Colonic mucosa (tissue), 4 donors: ENCODE data around the gene ZNF592. TPM values are rescaled to one million over a fixed set of nuclear protein-coding genes. Genes with fewer than 3 reads are reported as not detected.

Source experiments
- DNase-seq: peaks from one replicate; pipeline ENCODE4 v3.0.0-alpha.2; 2020
- H3K27ac ChIP-seq: fragments of 200-600 bp; one replicate; pipeline ENCODE4 v1.8.0; 2021
- H3K27me3 ChIP-seq: fragments of 200-600 bp; one replicate; pipeline ENCODE4 v1.8.0; 2021
- H3K36me3 ChIP-seq: fragments of 200-600 bp; one replicate; pipeline ENCODE4 v1.8.0; 2021
- H3K4me1 ChIP-seq: fragments of 200-600 bp; one replicate; pipeline ENCODE4 v1.8.0; 2021; ENCODE audit warnings: mild to moderate bottlenecking
- H3K4me3 ChIP-seq: fragments of 200-600 bp; one replicate; pipeline ENCODE4 v1.8.0; 2021
- H3K9ac ChIP-seq, 2 donors: one replicate each; pipeline ENCODE4 v1.7.0; 2013; ENCODE audit warnings: control low read depth in 2 of 2, low read depth in 2 of 2, low read length in 2 of 2
- H3K9me3 ChIP-seq: fragments of 200-600 bp; one replicate; pipeline ENCODE4 v1.8.0; 2021
- CTCF ChIP-seq: fragments of 200-600 bp; IDR thresholded peaks from one replicate; pipeline ENCODE4 v1.8.0; 2022; ENCODE audit warnings: antibody characterized with exemption, mild to moderate bottlenecking
- intact Hi-C: fragments of 100-400 bp; cut with DNase I; formaldehyde crosslinking; loops from one replicate; pipeline ENCODE4 v1.14.1; 2022
- total RNA-seq, 2 donors: library from RNA; stranded (reverse); fragmentation: NEBNext Ultra II Directional in 1 of 2; extraction: Animal tissue kit (Norgen Biotek cat#: 25700) in 1 of 2; gene quantifications; one replicate each; pipeline ENCODE4 v1.2.1, GENCODE V29; 2021
- donor health status: healthy.
- donor health status: DM: no; HTN: no; CAD: no.
- donor health status: DM: no; HTN: no; CAD: no.

ZNF592 gene, protein sequence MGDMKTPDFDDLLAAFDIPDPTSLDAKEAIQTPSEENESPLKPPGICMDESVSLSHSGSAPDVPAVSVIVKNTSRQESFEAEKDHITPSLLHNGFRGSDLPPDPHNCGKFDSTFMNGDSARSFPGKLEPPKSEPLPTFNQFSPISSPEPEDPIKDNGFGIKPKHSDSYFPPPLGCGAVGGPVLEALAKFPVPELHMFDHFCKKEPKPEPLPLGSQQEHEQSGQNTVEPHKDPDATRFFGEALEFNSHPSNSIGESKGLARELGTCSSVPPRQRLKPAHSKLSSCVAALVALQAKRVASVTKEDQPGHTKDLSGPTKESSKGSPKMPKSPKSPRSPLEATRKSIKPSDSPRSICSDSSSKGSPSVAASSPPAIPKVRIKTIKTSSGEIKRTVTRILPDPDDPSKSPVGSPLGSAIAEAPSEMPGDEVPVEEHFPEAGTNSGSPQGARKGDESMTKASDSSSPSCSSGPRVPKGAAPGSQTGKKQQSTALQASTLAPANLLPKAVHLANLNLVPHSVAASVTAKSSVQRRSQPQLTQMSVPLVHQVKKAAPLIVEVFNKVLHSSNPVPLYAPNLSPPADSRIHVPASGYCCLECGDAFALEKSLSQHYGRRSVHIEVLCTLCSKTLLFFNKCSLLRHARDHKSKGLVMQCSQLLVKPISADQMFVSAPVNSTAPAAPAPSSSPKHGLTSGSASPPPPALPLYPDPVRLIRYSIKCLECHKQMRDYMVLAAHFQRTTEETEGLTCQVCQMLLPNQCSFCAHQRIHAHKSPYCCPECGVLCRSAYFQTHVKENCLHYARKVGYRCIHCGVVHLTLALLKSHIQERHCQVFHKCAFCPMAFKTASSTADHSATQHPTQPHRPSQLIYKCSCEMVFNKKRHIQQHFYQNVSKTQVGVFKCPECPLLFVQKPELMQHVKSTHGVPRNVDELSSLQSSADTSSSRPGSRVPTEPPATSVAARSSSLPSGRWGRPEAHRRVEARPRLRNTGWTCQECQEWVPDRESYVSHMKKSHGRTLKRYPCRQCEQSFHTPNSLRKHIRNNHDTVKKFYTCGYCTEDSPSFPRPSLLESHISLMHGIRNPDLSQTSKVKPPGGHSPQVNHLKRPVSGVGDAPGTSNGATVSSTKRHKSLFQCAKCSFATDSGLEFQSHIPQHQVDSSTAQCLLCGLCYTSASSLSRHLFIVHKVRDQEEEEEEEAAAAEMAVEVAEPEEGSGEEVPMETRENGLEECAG (N-terminal part only)
- total RNA-seq: 10 to 100 TPM; 25.9 to 27.0 TPM

DNA sequence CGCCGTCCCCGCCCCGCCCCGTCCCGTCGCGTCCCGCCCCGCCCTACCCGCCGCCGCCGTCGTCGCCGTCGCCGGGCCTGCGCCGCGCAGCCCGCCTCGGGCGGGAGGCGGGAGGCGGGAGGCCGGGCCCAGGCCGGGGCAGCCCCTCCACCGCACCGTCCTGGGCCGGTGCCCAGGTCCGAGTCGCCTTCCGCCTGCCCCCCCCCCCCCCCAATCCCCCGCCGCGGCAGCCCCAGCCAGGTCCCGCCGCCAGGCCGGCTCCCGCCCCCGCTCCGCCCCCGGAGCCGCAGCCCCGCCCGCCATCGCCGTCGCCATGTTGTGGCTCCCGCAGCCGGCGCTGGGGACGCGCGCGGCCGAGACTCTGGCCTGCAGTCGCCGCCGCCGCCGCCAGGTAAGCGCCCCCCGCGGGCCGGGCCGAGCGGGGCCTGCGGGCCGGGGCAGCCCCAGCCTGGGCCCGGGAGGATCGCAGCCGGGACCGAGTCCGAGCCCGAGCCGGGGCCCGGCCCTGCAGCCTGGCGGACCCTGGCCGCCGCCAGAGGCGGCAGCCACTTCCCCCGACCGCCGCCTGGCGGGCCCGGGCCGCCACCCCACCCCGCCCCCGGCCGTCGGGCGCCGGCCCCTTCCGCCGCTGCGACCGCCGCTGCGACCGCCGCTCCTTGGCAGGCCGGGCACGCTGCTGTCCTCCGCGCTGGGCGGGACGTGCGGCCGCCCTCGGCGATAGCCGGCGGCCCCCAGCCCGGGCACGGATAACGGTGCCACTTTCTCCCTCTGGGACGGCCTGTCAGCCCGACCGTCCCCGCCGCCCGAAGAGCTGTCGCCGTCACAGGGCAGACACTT is at the start of gene ZNF592:
ZNF592 (plus strand) TSS at position 319 of the 837 bp plus-strand sequence. CDS start 34,084 bp downstream, outside the sequence.
- Histone ChIP-seq H3K9me3 (no peaks in the 10 kb centered on the region), H3K9ac (peak within 1 kb of the TSS; percentile 81 to 99), H3K4me3 (peak within 1 kb of the TSS; percentile 84), H3K4me1 (peaks cover 23% of the 10 kb centered on the region), H3K27ac (peak within 1 kb of the TSS; percentile 100), H3K36me3 (no peaks in the 10 kb centered on the region), H3K27me3 (no peaks in the 10 kb centered on the region)
- intact Hi-C loops: no loop called here
- DNase-seq: peak; percentile 83
- TF ChIP-seq CTCF: no peak

GRCh38 chr15:84699538-84700191 is 48.7 kb upstream of the ZNF592 start:
- no peak for DNase-seq
- H3K9me3 ChIP-seq: no peaks in the 10 kb centered on the region
- no peak overlapping the region for H3K9ac ChIP-seq
- intact Hi-C loops: no loop called here
- no peak overlapping the region for H3K27ac ChIP-seq
- H3K27me3 ChIP-seq: no peaks in the 10 kb centered on the region
- no peaks in the 10 kb centered on the region for H3K4me1 ChIP-seq
- TF ChIP-seq CTCF: no peak
- H3K36me3 ChIP-seq: no peaks in the 10 kb centered on the region
- no peak overlapping the region for H3K4me3 ChIP-seq

GRCh38 chr15:84702961-84703482 is 45.4 kb upstream of the ZNF592 start:
- no peaks in the 10 kb centered on the region for H3K36me3 ChIP-seq
- no peaks in the 10 kb centered on the region for H3K9me3 ChIP-seq
- H3K27me3 ChIP-seq: no peaks in the 10 kb centered on the region
- no peak overlapping the region for H3K4me3 ChIP-seq
- no peak for TF ChIP-seq CTCF
- no peaks in the 10 kb centered on the region for H3K4me1 ChIP-seq
- DNase-seq: peak; percentile 29
- H3K9ac ChIP-seq: no peak overlapping the region
- H3K27ac ChIP-seq: no peak overlapping the region
- intact Hi-C loops: no loop called here

GRCh38 chr15:84703808-84704207 is 44.6 kb upstream of the ZNF592 start:
- intact Hi-C loops: no loop called here
- no peaks in the 10 kb centered on the region for H3K4me1 ChIP-seq
- no peak for TF ChIP-seq CTCF

More at GRCh38 chr15:84703808-84704207, 44.6 kb upstream of the ZNF592 start:
- Histone ChIP-seq H3K9me3 (no peaks in the 10 kb centered on the region), H3K9ac (no peak overlapping the region), H3K27ac (no peak overlapping the region), H3K27me3 (no peaks in the 10 kb centered on the region), H3K4me3 (no peak overlapping the region), H3K36me3 (no peaks in the 10 kb centered on the region)
- no peak for DNase-seq
